Measurements from ENCODE around the gene IFIT5.
"Not testable (repeated sequence)": the region's sequence is repeated elsewhere in the genome, so short reads cannot be mapped to it uniquely, and the experiment has no call there.

IFIT5 gene

DNA sequence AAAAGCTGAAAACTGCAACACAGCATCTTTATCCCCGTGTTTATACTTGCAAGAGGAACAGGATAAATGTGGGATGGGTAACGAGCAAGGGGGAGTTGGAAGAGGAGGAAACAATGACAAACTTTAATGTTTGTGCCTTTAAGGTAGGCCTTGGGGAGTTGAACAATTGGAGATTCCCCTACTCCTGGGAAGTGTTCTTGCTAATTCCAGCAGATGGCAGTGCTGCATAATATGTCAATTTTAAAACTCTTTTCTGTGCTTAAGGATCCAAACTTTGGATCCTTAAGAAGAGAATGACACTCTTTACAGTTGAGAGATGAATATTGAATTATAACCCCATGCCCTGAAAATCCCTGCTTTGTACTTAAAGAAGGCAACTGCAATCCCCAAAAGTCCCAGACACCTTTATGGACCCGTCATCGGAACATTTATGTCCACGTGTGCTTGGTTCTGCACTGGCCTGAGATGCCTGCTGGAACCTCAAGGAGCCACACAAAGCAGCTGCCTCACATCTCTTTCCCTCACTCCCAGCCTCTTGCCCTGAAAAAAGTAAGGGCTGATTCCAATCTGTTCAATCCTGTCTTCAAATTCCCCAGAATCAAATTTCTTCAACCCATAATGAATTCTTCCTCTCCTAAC lies 12.0 kb downstream of the IFIT5 start:
- Histone ChIP-seq H3K9me3 (ENCODE audit: low read length) (no peaks in the 10 kb centered on the region), H3K36me3 (ENCODE audit: insufficient read depth, low read length) (no peaks in the 10 kb centered on the region), H3K4me3 (ENCODE audit: low read length) (no peak overlapping the region), H3K27me3 (ENCODE audit: insufficient read depth, low read length) (no peaks in the 10 kb centered on the region), H2AFZ (ENCODE audit: low read depth, low read length) (no peak overlapping the region), H3K4me1 (ENCODE audit: insufficient read depth, low read length) (no peaks in the 10 kb centered on the region)

DNA sequence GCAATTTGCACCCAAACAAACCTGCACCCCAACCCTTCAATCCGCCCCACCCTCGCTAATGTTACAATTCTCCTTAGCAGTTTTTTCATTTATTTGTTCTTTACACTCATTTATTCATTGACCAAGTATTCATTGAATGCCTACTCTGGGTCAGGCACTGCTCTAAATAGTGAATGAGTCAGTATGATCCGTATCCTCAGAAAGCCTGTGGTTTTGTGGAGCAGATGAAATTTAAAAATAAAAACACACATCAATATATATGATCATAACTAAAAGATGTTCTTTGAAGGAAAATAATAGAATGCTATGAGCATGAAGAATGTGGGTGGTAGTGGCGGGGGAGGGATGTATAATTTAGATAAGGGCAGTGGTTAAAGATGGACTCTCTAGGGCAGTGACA lies 13.3 kb downstream of the IFIT5 start:
- Histone ChIP-seq H3K36me3 (ENCODE audit: insufficient read depth, low read length) (no peaks in the 10 kb centered on the region), H3K9me3 (ENCODE audit: low read length) (no peaks in the 10 kb centered on the region), H3K4me3 (ENCODE audit: low read length) (no peak overlapping the region), H3K27me3 (ENCODE audit: insufficient read depth, low read length) (no peaks in the 10 kb centered on the region), H2AFZ (ENCODE audit: low read depth, low read length) (no peak overlapping the region), H3K4me1 (ENCODE audit: insufficient read depth, low read length) (no peaks in the 10 kb centered on the region)

DNA sequence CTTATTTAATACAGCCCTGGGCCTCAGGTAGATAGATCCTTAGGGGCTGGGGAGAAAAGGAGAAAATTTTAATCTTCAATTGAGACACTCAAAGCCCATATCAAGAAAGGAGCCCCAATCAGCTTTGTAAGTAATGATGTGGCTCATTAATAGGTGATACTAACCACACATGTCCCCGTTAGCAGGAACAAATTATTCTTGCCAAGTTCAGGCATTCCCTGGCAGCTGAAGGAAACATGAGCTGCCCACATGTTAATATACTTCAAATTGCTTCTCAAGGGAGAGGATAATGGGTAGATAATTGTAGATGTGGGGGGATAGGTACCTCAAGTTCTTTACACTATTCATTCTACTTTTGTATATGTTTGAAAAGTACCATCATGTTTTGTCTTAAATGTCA lies 14.5 kb downstream of the IFIT5 start:
- H3K9me3 ChIP-seq (ENCODE audit: low read length), result no peaks in the 10 kb centered on the region
- H2AFZ ChIP-seq (ENCODE audit: low read depth, low read length), result no peak overlapping the region
- H3K4me1 ChIP-seq (ENCODE audit: insufficient read depth, low read length), result no peaks in the 10 kb centered on the region
- H3K4me3 ChIP-seq (ENCODE audit: low read length), result no peak overlapping the region
- peaks cover 4% of the 10 kb centered on the region for H3K27me3 ChIP-seq (ENCODE audit: insufficient read depth, low read length)
- no peaks in the 10 kb centered on the region for H3K36me3 ChIP-seq (ENCODE audit: insufficient read depth, low read length)

GRCh38 chr10:89431977-89432376 lies 17.6 kb downstream of the IFIT5 start:
- Histone ChIP-seq H2AFZ (ENCODE audit: low read depth, low read length) (no peak overlapping the region), H3K9me3 (ENCODE audit: low read length) (no peaks in the 10 kb centered on the region), H3K4me3 (ENCODE audit: low read length) (no peak overlapping the region), H3K4me1 (ENCODE audit: insufficient read depth, low read length) (no peaks in the 10 kb centered on the region), H3K36me3 (ENCODE audit: insufficient read depth, low read length) (no peaks in the 10 kb centered on the region), H3K27me3 (ENCODE audit: insufficient read depth, low read length) (peaks cover 14% of the 10 kb centered on the region)

GRCh38 chr10:89438525-89438924 lies 24.2 kb downstream of the IFIT5 start:
- Histone ChIP-seq H2AFZ (ENCODE audit: low read depth, low read length) (no peak overlapping the region), H3K9me3 (ENCODE audit: low read length) (no peaks in the 10 kb centered on the region), H3K27me3 (ENCODE audit: insufficient read depth, low read length) (peaks cover 13% of the 10 kb centered on the region), H3K4me1 (ENCODE audit: insufficient read depth, low read length) (no peaks in the 10 kb centered on the region), H3K36me3 (ENCODE audit: insufficient read depth, low read length) (no peaks in the 10 kb centered on the region), H3K4me3 (ENCODE audit: low read length) (no peak overlapping the region)

DNA sequence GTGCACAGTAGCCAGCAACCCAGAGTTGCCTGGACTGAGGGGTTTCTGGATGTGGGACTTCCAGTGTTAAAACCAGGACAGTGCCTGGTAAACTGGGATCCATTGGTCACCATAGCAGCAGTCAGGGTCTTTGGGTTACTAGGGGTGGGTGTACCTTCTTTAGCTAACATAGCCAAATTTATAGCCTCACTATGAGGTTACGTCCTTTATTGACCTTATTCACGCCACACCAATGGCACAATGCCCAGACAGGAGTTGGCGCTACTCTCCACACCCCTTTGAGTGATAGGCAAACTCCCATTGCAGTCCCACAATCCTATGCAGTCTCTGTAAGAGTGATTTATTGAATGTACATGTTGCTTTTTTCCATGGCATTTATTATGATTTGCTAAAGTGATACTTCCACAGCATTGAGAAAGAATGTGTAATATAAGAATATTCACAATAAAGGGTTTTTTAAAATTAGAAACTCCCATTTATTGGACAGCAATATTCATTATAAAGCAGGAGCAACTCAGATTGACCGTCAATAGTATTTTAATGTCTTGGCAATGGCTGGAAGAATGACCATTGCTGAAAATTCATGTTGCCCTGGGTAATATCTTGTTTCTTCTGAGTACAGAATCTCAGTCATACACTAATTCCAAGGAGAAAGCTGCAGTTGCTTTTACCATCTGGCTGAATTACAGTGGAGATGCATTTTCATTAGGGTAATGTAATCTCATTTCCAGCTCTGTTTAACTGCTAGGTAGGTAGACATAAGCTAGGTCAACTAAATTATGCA lies 26.1 kb downstream of the IFIT5 start:
- Histone ChIP-seq H3K36me3 (ENCODE audit: insufficient read depth, low read length) (no peaks in the 10 kb centered on the region), H2AFZ (ENCODE audit: low read depth, low read length) (no peak overlapping the region), H3K4me1 (ENCODE audit: insufficient read depth, low read length) (no peaks in the 10 kb centered on the region), H3K9me3 (ENCODE audit: low read length) (no peaks in the 10 kb centered on the region), H3K27me3 (ENCODE audit: insufficient read depth, low read length) (peaks cover 5% of the 10 kb centered on the region), H3K4me3 (ENCODE audit: low read length) (no peak overlapping the region)

DNA sequence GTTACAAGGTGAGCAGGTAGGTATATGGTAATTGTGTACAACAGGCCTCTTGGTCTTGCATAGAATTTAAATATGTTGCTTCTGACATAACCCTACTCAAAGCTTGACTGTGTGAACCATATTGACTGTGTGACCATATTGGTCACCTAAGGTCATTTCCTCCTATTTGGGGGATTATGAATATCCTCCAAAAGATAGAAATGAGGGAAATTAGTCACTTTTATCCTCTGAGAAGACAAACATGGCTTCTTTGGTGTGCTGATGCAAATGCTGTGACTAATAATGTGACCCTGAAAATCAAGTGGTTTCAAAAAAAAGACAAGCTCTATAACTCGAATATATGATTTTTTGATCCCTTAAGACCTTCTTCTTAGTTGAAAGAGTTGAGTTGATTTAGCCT lies 27.9 kb downstream of the IFIT5 start:
- H3K36me3 ChIP-seq (ENCODE audit: insufficient read depth, low read length), result no peaks in the 10 kb centered on the region
- H2AFZ ChIP-seq (ENCODE audit: low read depth, low read length), result no peak overlapping the region

GRCh38 chr10:89444819-89445218 lies 30.5 kb downstream of the IFIT5 start:
- H3K4me1 ChIP-seq (ENCODE audit: insufficient read depth, low read length); H3K4me3 ChIP-seq (ENCODE audit: low read length); H3K9me3 ChIP-seq (ENCODE audit: low read length); H3K27me3 ChIP-seq (ENCODE audit: insufficient read depth, low read length); H3K36me3 ChIP-seq (ENCODE audit: insufficient read depth, low read length); H2AFZ ChIP-seq (ENCODE audit: low read depth, low read length): not testable (repeated sequence)

More for the DNA sequence above, 27.9 kb downstream of the IFIT5 start:
- H3K4me1 ChIP-seq (ENCODE audit: insufficient read depth, low read length), result no peaks in the 10 kb centered on the region
- no peak overlapping the region for H3K4me3 ChIP-seq (ENCODE audit: low read length)
- no peaks in the 10 kb centered on the region for H3K27me3 ChIP-seq (ENCODE audit: insufficient read depth, low read length)
- no peaks in the 10 kb centered on the region for H3K9me3 ChIP-seq (ENCODE audit: low read length)

DNA sequence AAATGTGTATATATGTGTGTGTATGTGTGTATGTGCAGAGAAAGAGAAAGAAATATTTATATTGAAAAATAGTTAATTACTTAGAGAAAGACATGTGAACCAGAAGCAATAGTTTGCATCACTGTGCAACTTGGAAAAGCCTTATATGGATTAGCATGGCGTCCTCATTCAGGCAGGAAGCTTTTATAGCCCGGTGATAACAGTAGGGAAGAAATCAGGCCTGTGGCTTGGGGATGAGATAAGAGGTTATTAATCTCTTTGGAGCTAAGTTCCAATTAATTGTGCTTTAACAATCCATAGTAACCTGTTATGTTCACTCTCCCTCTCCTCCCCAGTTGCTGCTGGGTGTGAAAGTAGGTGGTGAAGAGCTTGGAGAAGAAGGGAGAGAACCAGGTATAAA lies 36.5 kb downstream of the IFIT5 start:
- Histone ChIP-seq H2AFZ (ENCODE audit: low read depth, low read length) (no peak overlapping the region), H3K36me3 (ENCODE audit: insufficient read depth, low read length) (no peaks in the 10 kb centered on the region), H3K9me3 (ENCODE audit: low read length) (no peaks in the 10 kb centered on the region), H3K27me3 (ENCODE audit: insufficient read depth, low read length) (peaks cover 3% of the 10 kb centered on the region), H3K4me1 (ENCODE audit: insufficient read depth, low read length) (no peaks in the 10 kb centered on the region), H3K4me3 (ENCODE audit: low read length) (no peak overlapping the region)

GRCh38 chr10:89452193-89452592 lies 37.8 kb downstream of the IFIT5 start:
- no peak overlapping the region for H2AFZ ChIP-seq (ENCODE audit: low read depth, low read length)
- no peaks in the 10 kb centered on the region for H3K4me1 ChIP-seq (ENCODE audit: insufficient read depth, low read length)
- no peak overlapping the region for H3K4me3 ChIP-seq (ENCODE audit: low read length)
- no peaks in the 10 kb centered on the region for H3K36me3 ChIP-seq (ENCODE audit: insufficient read depth, low read length)
- H3K9me3 ChIP-seq (ENCODE audit: low read length), result no peaks in the 10 kb centered on the region
- peaks cover 3% of the 10 kb centered on the region for H3K27me3 ChIP-seq (ENCODE audit: insufficient read depth, low read length)

DNA sequence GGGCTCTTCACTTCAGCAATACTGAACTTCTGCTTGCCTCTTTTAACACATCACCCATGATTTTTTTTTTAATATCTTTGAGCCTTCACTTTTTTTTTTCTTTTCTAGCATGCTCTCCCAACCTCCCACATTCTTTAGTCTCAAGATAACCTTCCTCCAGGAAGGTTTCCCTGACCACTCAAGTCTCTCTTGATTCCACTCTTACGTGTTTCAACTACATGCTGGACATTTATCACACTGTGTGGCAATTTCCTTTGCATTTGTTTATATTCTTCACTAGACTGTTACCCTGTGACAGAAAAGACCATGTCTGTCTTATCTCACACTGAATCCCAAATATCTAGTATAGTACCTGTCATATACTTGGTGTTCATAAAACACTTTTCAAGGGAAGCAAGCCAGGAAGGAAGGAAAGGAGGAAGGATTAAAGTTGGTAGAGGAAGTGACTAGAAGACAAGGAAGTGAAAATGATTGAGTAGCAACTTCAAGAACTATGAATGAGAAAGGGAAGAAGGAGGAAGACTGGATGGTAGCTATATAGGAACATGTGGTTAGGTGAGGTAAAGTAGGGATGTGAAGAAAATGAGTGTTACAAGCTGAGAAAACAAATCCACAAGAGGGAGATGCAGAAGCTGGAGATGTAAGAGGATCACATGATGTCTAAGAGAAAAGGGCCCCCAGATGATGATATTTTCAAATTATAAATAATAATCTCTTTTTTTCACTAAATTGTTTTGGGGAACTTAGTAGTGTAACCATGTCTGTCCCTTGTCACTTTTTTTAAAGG lies 40.4 kb downstream of the IFIT5 start:
- H2AFZ ChIP-seq (ENCODE audit: low read depth, low read length), result no peak overlapping the region
- H3K4me1 ChIP-seq (ENCODE audit: insufficient read depth, low read length), result no peaks in the 10 kb centered on the region
- H3K27me3 ChIP-seq (ENCODE audit: insufficient read depth, low read length), result peaks cover 3% of the 10 kb centered on the region
- no peaks in the 10 kb centered on the region for H3K36me3 ChIP-seq (ENCODE audit: insufficient read depth, low read length)
- H3K4me3 ChIP-seq (ENCODE audit: low read length), result no peak overlapping the region
- no peaks in the 10 kb centered on the region for H3K9me3 ChIP-seq (ENCODE audit: low read length)

GRCh38 chr10:89458291-89458690 lies 43.9 kb downstream of the IFIT5 start:
- H3K36me3 ChIP-seq (ENCODE audit: insufficient read depth, low read length), result no peaks in the 10 kb centered on the region
- H3K27me3 ChIP-seq (ENCODE audit: insufficient read depth, low read length), result no peaks in the 10 kb centered on the region
- H3K4me1 ChIP-seq (ENCODE audit: insufficient read depth, low read length), result no peaks in the 10 kb centered on the region
- H3K9me3 ChIP-seq (ENCODE audit: low read length), result no peaks in the 10 kb centered on the region
- H3K4me3 ChIP-seq (ENCODE audit: low read length), result no peak overlapping the region
- H2AFZ ChIP-seq (ENCODE audit: low read depth, low read length), result no peak overlapping the region

DNA sequence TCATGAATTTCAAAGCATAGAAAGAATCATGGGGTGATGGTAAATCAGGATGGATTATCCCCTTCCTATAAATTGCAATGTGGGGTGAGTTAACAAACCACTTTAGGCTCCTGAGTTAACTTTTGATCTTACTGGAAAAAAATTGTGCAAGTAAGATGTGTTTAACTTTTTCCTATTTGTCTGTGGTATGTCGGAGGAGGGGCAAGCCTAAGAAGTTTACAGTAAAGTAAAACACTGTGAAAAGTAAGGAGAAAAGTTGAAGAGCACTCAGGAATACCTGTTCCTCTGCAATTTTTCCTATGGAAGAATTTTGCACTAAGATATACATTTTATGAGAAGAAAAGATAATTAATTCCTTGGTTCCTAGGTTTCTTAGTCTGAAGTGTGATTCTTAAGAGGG lies 44.4 kb downstream of the IFIT5 start:
- H3K27me3 ChIP-seq (ENCODE audit: insufficient read depth, low read length), result no peaks in the 10 kb centered on the region
- H3K9me3 ChIP-seq (ENCODE audit: low read length), result no peaks in the 10 kb centered on the region
- no peak overlapping the region for H2AFZ ChIP-seq (ENCODE audit: low read depth, low read length)
- no peak overlapping the region for H3K4me3 ChIP-seq (ENCODE audit: low read length)
- no peaks in the 10 kb centered on the region for H3K36me3 ChIP-seq (ENCODE audit: insufficient read depth, low read length)
- H3K4me1 ChIP-seq (ENCODE audit: insufficient read depth, low read length), result no peaks in the 10 kb centered on the region

All from neuron (in vitro differentiated cells).